GM19328 (cell line): ENCODE data around the gene LIN28B.

Experiments used
- ATAC-seq: cut with Tn5 transposase; IDR thresholded peaks from one replicate; pipeline ENCODE4 v1.9.1; 2021; ENCODE audit warnings: mild to moderate bottlenecking, moderate library complexity; ENCODE audit not compliant: unreplicated experiment

LIN28B gene

DNA sequence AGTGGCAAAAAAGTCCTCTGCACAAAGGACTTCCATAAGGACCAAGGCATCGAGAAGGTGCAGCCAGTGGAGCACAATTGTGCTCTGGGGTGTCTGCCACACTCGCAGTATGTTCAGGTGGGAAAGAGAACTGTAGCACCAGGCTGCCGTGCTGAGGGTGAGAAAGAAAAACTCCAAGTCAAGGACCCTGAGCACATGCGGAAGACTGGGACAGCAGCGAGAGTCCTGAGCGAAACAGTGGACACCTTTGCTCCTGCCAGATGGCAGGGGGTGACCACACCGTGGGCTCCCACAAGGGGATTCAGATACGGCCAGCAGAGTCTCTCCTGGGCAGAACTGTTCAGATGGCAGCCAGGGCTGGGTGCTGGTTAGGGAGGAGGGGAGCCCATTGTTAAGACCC lies 149.4 kb downstream of the LIN28B start:
- ATAC-seq = no peak

GRCh38 chr6:105107207-105107606 lies 150.3 kb downstream of the LIN28B start:
- no peak for ATAC-seq

DNA sequence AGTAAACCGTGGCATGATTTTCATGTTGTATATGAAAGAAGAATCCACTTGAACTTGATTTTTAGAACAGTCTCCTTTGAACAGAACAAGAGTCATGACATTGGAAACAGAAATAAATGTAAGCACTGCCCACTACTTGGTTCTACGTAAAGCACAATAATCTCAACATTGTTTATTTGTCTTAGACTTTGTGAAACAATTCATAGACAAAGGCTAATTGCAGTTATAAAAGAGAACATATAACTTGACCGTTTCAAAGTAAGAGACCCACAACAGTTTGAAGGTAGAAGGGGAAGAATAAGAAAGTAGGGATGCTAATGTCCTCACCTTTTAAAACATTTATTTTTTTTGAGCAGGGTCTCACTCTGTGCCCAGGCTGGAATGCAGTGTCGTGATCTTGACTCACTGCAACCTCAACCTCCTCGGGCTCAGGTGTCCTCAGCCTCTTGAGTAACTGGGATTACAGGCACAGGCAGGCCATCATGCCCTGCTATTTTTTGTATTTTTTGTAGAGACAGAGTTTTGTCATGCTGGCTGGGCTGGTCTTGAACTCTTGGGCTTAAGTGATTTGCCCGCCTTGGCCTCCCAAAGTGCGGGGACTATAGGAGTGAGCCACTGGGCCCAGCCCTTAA lies 151.8 kb downstream of the LIN28B start:
- ATAC-seq = no peak

GRCh38 chr6:105109955-105110895 lies 153.3 kb downstream of the LIN28B start:
- ATAC-seq = no peak

GRCh38 chr6:105111105-105111504 lies 154.2 kb downstream of the LIN28B start:
- no peak for ATAC-seq

- no peak for ATAC-seq
These were observed 155.0 kb downstream of the LIN28B start for GRCh38 chr6:105111871-105112270.

DNA sequence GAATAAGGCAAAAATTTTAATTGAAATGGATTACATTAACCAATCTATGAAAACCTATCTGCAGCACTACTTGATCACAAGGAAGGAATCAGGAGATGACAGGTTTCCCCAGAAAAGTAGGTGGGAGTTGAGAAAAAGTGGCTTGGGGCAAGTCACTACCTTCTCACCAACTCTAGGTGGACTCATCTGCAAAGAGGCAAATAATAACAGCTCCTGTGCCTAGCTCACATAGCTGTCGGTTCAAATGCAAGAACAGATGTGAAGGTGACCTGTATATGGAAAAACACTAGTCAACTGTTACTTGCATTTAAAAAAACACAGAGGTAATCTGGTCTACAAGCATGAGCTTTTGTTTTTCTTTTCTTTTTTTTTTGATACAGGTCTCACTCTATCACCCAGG lies 155.7 kb downstream of the LIN28B start:
- no peak for ATAC-seq

GRCh38 chr6:105113422-105113821 lies 156.5 kb downstream of the LIN28B start:
- ATAC-seq = no peak

GRCh38 chr6:105116150-105116549 lies 159.2 kb downstream of the LIN28B start:
- ATAC-seq = no peak

- no peak for ATAC-seq
These were observed 163.7 kb downstream of the LIN28B start for GRCh38 chr6:105120570-105120969.

DNA sequence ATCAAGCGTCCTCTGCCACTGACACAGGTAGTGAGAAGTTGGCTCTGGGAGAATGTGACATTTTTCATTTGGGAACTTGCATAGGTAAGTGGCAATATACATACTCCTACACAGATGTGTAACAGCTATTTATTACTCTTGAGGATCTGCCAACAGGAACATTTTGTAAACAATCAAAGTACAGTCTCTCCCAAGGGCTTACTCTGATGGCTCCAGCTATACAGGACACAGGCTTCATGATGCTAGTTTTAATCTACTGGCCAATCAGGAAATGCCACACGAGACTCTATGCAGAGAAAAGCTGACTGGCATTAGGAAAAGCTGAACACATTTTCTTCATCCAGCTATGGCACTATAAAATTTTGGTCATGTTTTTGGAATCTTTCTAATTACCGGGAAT lies 165.1 kb downstream of the LIN28B start:
- ATAC-seq = no peak

GRCh38 chr6:105122717-105123116 lies 165.8 kb downstream of the LIN28B start:
- no peak for ATAC-seq
